GM12873 (cell line): ENCODE data around the gene PRRT1B.

Experiments used
- CTCF ChIP-seq: IDR thresholded peaks from 2 replicates; pipeline ENCODE4 v1.5.1; 2012; ENCODE audit warnings: low read depth, mild to moderate bottlenecking, moderate library complexity, low read length, control low read depth; ENCODE audit not compliant: insufficient read depth; ENCODE audit errors: missing control alignments

The PRRT1B gene

GRCh38 chr9:131516930-131517329 is 28.4 kb upstream of the PRRT1B start:
- TF ChIP-seq CTCF = no peak

- TF ChIP-seq CTCF = no peak
These were observed 27.5 kb upstream of the PRRT1B start for GRCh38 chr9:131517761-131518190.

GRCh38 chr9:131518553-131518952 is 26.8 kb upstream of the PRRT1B start:
- no peak for TF ChIP-seq CTCF

- no peak for TF ChIP-seq CTCF
These were observed 24.8 kb upstream of the PRRT1B start for GRCh38 chr9:131520503-131520902.

GRCh38 chr9:131521203-131521602 is 24.1 kb upstream of the PRRT1B start:
- no peak for TF ChIP-seq CTCF

- TF ChIP-seq CTCF = no peak
These were observed 23.5 kb upstream of the PRRT1B start for GRCh38 chr9:131521822-131522221.

- TF ChIP-seq CTCF = no peak
These were observed 22.9 kb upstream of the PRRT1B start for GRCh38 chr9:131522257-131523085.
